MM.1S (cell line): ENCODE results near the gene RGS6.

Experiments
- DNase-seq: peaks from one replicate; pipeline ENCODE4 v3.0.0-alpha.2; 2015
- H2AFZ ChIP-seq: fragments of 300-600 bp; sonication (generic); 2 replicates; pipeline ENCODE4 v1.6.0; 2016; ENCODE audit warnings: antibody characterized with exemption, low read length
- H3F3A ChIP-seq: fragments of 300-600 bp; sonication (generic); 2 replicates; pipeline ENCODE4 v1.6.1; 2016; ENCODE audit warnings: mild to moderate bottlenecking, antibody characterized with exemption, low read length, moderate library complexity, mixed read lengths; ENCODE audit not compliant: insufficient read depth
- H3K27ac ChIP-seq: fragments of 300-600 bp; sonication (generic); 2 replicates; pipeline ENCODE4 v1.5.1; 2016; ENCODE audit warnings: mild to moderate bottlenecking, low read length
- H3K27me3 ChIP-seq: fragments of 300-600 bp; sonication (generic); replicated peaks from 2 replicates; pipeline ENCODE4 v1.6.0; 2016; ENCODE audit warnings: low read length; ENCODE audit not compliant: insufficient read depth
- H3K36me3 ChIP-seq: fragments of 300-600 bp; sonication (generic); replicated peaks from 2 replicates; pipeline ENCODE4 v1.6.1; 2016; ENCODE audit warnings: mild to moderate bottlenecking, low read length, mixed read lengths; ENCODE audit not compliant: insufficient read depth
- H3K4me1 ChIP-seq: fragments of 300-600 bp; sonication (generic); 2 replicates; pipeline ENCODE4 v1.6.1; 2016; ENCODE audit warnings: low read length, mixed read lengths
- H3K4me2 ChIP-seq: fragments of 300-600 bp; sonication (generic); 2 replicates; pipeline ENCODE4 v1.6.0; 2016; ENCODE audit warnings: low read depth, low read length
- H3K4me3 ChIP-seq: fragments of 300-600 bp; sonication (generic); 2 replicates; pipeline ENCODE4 v1.5.1; 2016; ENCODE audit warnings: low read length, mixed read lengths
- H3K79me2 ChIP-seq: fragments of 300-600 bp; sonication (generic); 2 replicates; pipeline ENCODE4 v1.6.1; 2016; ENCODE audit warnings: mixed run types, low read length, mixed read lengths
- H3K9ac ChIP-seq: fragments of 300-600 bp; sonication (generic); 2 replicates; pipeline ENCODE4 v1.6.1; 2016; ENCODE audit warnings: low read length, mixed read lengths
- H3K9me2 ChIP-seq: fragments of 300-600 bp; sonication (generic); replicated peaks from 2 replicates; pipeline ENCODE4 v1.6.1; 2016; ENCODE audit warnings: mild to moderate bottlenecking, low read length, mixed read lengths; ENCODE audit not compliant: insufficient read depth
- H3K9me3 ChIP-seq: fragments of 300-600 bp; sonication (generic); replicated peaks from 2 replicates; pipeline ENCODE4 v1.6.1; 2016; ENCODE audit warnings: mild to moderate bottlenecking, low read length, mixed read lengths; ENCODE audit not compliant: insufficient read depth
- H4K20me1 ChIP-seq: fragments of 300-600 bp; sonication (generic); 2 replicates; pipeline ENCODE4 v1.6.1; 2016; ENCODE audit warnings: mild to moderate bottlenecking, low read length, moderate library complexity, mixed read lengths; ENCODE audit not compliant: insufficient read depth
- CTCF ChIP-seq: fragments of 300-600 bp; sonication (generic); IDR thresholded peaks from 2 replicates; pipeline ENCODE4 v1.5.1; 2016; ENCODE audit warnings: antibody characterized with exemption, low read length, mixed read lengths
- EZH2 ChIP-seq: fragments of 300-600 bp; sonication (generic); optimal IDR thresholded peaks from 2 replicates; pipeline ENCODE3; 2017; ENCODE audit warnings: low read depth, mild to moderate bottlenecking, antibody characterized with exemption, low read length, mixed read lengths
- EZH2phosphoT487 ChIP-seq: fragments of 300-600 bp; sonication (generic); IDR thresholded peaks from 2 replicates; pipeline ENCODE4 v1.6.1; 2018; ENCODE audit warnings: antibody characterized with exemption, low read length

RGS6 gene

GRCh38 chr14:72546344-72547016, 614.3 kb downstream of the RGS6 start:
- no peak for DNase-seq
- H3F3A ChIP-seq = no peaks in the 10 kb centered on the region
- no peaks in the 10 kb centered on the region for H3K36me3 ChIP-seq
- H3K9me3 ChIP-seq = no peaks in the 10 kb centered on the region
- no peak overlapping the region for H3K4me3 ChIP-seq
- H3K4me1 ChIP-seq = no peaks in the 10 kb centered on the region
- no peaks in the 10 kb centered on the region for H4K20me1 ChIP-seq
- H3K9me2 ChIP-seq = no peaks in the 10 kb centered on the region
- H3K79me2 ChIP-seq = no peaks in the 10 kb centered on the region
- H3K27me3 ChIP-seq = no peaks in the 10 kb centered on the region
- no peak overlapping the region for H3K9ac ChIP-seq
- H3K27ac ChIP-seq = no peak overlapping the region
- TF ChIP-seq EZH2 (no peak), EZH2phosphoT487 (no peak), CTCF (no peak)
- H2AFZ ChIP-seq = no peak overlapping the region
- no peak overlapping the region for H3K4me2 ChIP-seq

GRCh38 chr14:72547999-72548398, 615.8 kb downstream of the RGS6 start:
- H3K4me2 ChIP-seq = no peak overlapping the region
- H4K20me1 ChIP-seq = no peaks in the 10 kb centered on the region
- H3K79me2 ChIP-seq = no peaks in the 10 kb centered on the region
- H3K4me3 ChIP-seq = no peak overlapping the region
- H3K27me3 ChIP-seq = no peaks in the 10 kb centered on the region
- H3K9ac ChIP-seq = no peak overlapping the region
- no peak for DNase-seq
- H3K4me1 ChIP-seq = no peaks in the 10 kb centered on the region
- H3F3A ChIP-seq = no peaks in the 10 kb centered on the region
- TF ChIP-seq EZH2 = no peak
- no peak for TF ChIP-seq CTCF
- no peak for TF ChIP-seq EZH2phosphoT487
- H3K9me2 ChIP-seq = no peaks in the 10 kb centered on the region
- no peak overlapping the region for H3K27ac ChIP-seq
- no peak overlapping the region for H2AFZ ChIP-seq
- H3K9me3 ChIP-seq = no peaks in the 10 kb centered on the region
- H3K36me3 ChIP-seq = no peaks in the 10 kb centered on the region

GRCh38 chr14:72549026-72549425, 616.8 kb downstream of the RGS6 start:
- H3K36me3 ChIP-seq = no peaks in the 10 kb centered on the region
- H3K9me2 ChIP-seq = no peaks in the 10 kb centered on the region
- no peaks in the 10 kb centered on the region for H3F3A ChIP-seq
- DNase-seq = no peak
- no peak overlapping the region for H3K4me3 ChIP-seq
- H4K20me1 ChIP-seq = no peaks in the 10 kb centered on the region
- H3K9me3 ChIP-seq = no peaks in the 10 kb centered on the region
- no peak overlapping the region for H2AFZ ChIP-seq
- no peak overlapping the region for H3K27ac ChIP-seq
- no peak overlapping the region for H3K9ac ChIP-seq
- H3K4me1 ChIP-seq = no peaks in the 10 kb centered on the region
- H3K79me2 ChIP-seq = no peaks in the 10 kb centered on the region
- TF ChIP-seq EZH2phosphoT487 (no peak), CTCF (no peak), EZH2 (no peak)
- H3K27me3 ChIP-seq = no peaks in the 10 kb centered on the region
- H3K4me2 ChIP-seq = no peak overlapping the region
